Stimulated activated CD8-positive, alpha-beta memory T cell treated with anti-CD3 and anti-CD28 coated beads, Interleukin-4, amount 100 ng/mL, for 4 hours (primary cell): ENCODE measurements around the gene MYH13.
A peak's percentile ranks its signal among the peaks of the same experiment; 100 is the strongest.

Experiments used
- DNase-seq, 2 donors: peaks; one replicate each; pipeline ENCODE4 v3.0.0-alpha.2; 2020; ENCODE audit warnings: low read depth in 2 of 2, low spot score in 1 of 2

Gene MYH13

GRCh38 chr17:10349403-10349802 lies 23.4 kb downstream of the MYH13 start:
- no peak for DNase-seq

GRCh38 chr17:10344816-10345215 lies 28.0 kb downstream of the MYH13 start:
- DNase-seq: no peak

- no peak for DNase-seq
These were observed 33.8 kb downstream of the MYH13 start for GRCh38 chr17:10339051-10339450.

GRCh38 chr17:10337976-10338375 lies 34.8 kb downstream of the MYH13 start:
- no peak for DNase-seq

- no peak for DNase-seq
These were observed 35.7 kb downstream of the MYH13 start for GRCh38 chr17:10337136-10337535.

GRCh38 chr17:10336393-10336792 lies 36.4 kb downstream of the MYH13 start:
- no peak for DNase-seq

GRCh38 chr17:10332515-10332914 lies 40.3 kb downstream of the MYH13 start:
- no peak for DNase-seq

- DNase-seq: no peak
These were observed 43.6 kb downstream of the MYH13 start for GRCh38 chr17:10328971-10329923.

GRCh38 chr17:10328206-10328605 lies 44.6 kb downstream of the MYH13 start:
- no peak for DNase-seq

GRCh38 chr17:10327640-10328039 lies 45.2 kb downstream of the MYH13 start:
- peak; percentile 14 to 49 for DNase-seq

- no peak for DNase-seq
These were observed 47.6 kb downstream of the MYH13 start for GRCh38 chr17:10325031-10325695.

- no peak for DNase-seq
These were observed 48.8 kb downstream of the MYH13 start for GRCh38 chr17:10323812-10324610.

- DNase-seq: no peak
These were observed 54.3 kb downstream of the MYH13 start for GRCh38 chr17:10318535-10318934.

GRCh38 chr17:10317543-10317834 lies 55.3 kb downstream of the MYH13 start:
- DNase-seq: no peak

GRCh38 chr17:10316801-10317542 lies 55.8 kb downstream of the MYH13 start:
- DNase-seq: no peak

- DNase-seq: no peak
These were observed 58.5 kb downstream of the MYH13 start for GRCh38 chr17:10314329-10314728.

- no peak for DNase-seq
These were observed 59.7 kb downstream of the MYH13 start for GRCh38 chr17:10313037-10313672.

GRCh38 chr17:10311131-10311530 lies 61.7 kb downstream of the MYH13 start:
- DNase-seq: no peak

GRCh38 chr17:10309003-10309974 lies 63.5 kb downstream of the MYH13 start:
- DNase-seq: no peak
